ENCODE data around the gene ABHD14A.

The ABHD14A gene

DNA sequence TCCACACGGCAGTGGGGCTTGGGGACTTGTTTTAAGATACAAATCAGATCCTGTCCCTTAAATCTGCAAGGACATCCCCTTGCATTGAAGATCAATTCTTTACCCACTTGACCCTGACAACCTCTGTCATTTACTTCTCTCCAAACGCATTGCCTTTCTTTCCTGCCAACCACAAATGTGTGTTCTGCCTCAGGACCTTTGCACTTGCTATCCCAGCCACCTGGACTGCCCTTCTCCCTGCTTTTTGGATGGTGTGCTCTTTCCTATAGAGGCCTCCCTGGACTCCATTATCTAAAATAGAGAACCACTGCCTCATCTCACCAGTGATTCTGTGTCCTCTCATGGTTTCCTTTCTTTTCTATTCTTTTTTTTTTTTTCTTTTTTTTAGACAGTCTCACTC lies 22.3 kb downstream of the ABHD14A start:
- DNase-seq (ENCODE audit: low read depth), result no peak

DNA sequence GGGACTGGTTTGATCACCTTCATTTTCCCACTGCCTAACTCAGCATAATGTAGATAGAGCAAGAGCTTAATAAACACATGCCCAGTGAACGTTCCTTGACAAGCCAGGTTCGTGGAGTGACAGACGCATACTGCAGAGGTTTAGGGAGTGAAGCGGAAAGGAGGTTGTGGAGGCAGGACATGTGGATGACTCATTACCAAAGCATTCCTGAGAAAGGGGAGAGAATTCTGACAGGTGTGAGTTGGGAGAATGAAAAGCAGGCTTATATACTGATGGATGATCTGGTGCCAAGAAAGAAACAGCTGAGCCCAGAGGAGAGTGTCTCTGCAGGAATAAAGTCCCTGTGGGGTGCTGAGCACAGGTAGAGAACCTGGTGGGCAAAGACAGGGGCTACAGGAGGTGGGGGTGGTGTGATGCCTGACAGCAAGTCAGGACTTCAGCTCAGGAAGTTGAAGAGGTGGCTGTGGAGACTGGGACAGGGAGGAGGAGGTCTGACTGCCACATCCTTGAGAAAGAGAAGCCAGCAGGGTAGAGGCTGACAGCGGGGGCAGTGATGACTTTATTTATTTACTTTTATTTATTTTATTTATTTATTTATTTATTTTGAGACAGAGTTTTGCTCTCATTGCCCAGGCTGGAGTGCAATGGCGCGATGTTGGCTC lies 23.2 kb downstream of the ABHD14A start:
- DNase-seq (ENCODE audit: low read depth), result no peak

DNA sequence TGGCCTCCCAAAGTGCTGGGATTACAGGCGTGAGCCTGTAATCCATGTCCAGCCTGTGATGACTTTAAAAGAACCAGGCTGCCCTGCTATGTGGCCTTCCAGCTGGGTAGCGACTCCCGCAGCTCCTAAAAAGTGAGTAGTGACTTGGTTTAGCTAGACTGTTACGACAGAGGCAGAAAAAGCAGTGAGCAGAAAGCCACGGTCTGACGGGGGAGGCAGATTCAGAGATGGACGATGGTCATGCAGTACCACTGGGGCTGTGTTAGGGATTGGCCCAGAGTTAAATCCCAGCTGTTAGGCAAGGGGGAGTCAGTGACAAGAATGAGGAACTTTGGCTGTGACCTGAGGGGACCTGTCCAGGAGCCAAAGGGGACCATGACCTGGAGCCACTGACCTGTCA lies 23.9 kb downstream of the ABHD14A start:
- no peak for DNase-seq (ENCODE audit: low read depth)

DNA sequence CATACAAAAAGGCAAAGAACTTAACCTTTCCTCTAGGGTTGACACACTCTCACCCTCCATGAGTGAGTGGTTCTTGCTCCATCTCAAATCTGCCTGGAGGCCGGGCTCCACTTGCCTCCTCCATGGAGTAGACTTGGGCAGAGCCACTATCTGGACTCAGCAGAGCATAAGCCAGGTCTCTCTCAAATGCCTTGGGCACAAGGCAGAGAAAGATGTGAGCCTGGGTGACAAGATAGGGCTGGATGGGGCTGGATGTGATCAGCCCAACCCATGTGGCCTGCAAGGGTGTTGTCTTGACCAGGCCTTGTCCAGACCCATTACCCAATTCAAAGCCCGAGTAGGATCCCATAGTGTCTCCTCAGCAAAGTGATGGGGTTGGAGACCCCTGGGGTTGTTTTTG lies 25.0 kb downstream of the ABHD14A start:
- no peak for DNase-seq (ENCODE audit: low read depth)

DNA sequence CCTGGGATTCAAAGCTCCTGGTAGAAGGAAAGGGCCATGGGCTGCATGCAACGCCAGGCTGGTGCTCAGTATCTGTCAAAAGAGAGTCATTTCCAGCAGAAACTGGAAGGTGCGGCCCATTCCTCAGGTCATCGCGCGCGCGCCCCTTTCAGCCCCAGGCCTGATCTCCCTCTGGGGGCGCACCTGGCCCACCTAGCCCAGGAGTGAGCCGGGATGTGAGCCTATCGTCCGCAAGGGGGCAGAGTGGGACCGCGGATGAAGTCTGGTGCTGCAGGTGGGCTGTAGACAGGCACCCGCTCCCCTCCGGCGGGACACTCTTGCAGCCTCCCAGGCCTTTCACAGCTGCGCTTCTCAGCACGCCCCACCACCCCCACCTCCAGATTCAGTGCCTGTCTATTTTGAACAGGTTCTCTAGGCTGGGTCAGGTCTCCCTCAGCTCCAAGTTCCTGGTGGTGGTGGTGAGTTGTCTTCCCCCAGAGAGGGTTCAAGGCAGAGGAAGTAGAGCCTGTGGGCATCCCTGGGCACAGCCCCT lies 26.6 kb downstream of the ABHD14A start:
- DNase-seq (ENCODE audit: low read depth), result peak; percentile 76

DNA sequence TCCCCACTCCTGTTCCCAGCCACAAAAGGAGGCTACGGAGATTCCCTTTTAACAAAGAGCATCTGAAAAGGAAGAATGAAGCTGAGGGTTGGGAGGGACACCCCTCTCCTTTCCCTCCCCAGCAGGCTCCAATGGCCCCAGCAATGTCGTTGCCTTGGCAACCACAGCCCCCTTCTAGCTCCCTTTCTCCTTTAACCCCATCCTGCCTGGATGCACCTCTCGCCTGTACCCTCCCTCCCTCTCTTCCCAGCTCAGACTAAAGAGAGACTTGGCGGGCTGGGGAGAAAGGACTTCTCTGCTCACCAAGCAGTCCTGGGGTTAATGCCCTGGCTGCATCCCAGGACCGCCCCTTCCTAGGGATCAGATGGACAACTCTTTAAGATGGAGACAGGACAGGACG lies 27.9 kb downstream of the ABHD14A start:
- DNase-seq (ENCODE audit: low read depth), result no peak

DNA sequence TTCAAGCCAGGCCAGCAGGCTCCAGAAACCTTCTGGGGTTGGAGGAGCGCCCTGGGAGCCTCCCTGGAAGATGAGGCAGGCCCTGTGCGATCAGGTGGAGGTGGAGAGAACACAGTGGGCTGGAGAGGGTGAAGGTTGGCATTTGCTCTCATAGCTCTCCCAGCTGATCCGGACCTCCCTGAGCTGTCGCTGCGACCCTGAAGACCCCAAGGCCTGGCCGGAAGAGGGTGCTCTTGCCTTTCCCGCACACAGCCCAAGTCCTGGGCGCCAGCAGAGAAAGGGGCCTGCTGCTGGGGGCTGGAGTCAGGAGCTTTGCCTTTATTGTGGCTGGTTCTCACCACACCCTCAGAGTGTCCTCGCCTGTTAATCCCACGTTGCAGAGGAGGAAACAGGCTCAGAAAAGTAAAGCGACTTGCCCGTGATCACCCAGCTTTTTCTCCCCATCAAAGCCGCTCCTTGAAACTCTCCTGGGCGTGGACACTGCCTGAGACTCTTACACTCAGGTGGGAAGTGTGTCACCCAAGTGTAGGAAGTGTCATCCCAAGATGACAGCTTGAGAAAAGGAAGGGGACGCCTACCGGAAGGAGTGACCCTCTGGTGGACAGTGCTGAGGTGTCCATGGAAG lies 29.4 kb downstream of the ABHD14A start:
- DNase-seq (ENCODE audit: low read depth), result no peak

DNA sequence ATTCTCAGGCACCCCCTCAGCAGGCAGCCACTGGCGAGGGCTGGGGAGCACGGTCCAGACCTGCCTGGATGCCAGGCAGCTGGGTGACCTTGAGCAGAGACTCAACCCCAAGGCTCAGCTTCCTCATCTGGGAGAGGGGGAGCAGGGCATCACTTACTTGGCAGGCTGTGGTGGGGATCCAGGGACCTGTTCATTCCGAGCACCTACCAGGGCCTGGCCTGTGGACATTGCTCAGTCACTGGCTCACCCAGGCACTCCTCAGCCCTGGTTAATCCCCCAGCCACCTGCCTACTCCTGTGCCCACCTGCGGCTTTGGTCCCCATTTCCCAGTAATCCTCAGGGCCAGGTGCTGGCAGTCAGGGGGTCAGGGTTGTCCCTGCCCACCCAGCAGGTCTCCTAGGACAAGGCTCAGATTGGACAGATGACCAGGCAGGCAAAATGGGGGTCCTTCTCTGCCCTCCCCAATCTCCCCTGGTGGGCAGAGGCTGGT lies 30.1 kb downstream of the ABHD14A start:
- DNase-seq (ENCODE audit: low read depth), result no peak

DNA sequence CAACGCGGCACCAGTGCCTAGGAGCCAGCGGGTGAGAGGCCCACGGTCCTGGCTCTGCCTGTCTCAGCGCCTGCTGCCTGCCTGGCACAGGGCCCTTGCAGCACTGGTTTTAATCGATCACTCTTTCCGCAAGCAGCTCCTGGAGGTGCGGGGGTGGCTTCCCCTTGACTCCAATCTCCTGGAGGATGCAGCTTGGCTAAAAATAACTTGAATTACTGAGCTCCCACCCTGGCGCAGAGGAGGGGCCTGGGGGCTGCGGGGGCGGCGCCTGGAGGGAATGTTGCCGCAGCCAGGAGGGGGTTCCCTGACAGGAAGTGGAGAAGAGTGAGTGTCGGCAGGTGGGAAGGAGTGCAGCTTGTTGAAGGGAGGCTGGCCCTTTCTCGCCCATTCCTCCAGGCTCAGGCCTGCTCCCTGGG lies 30.7 kb downstream of the ABHD14A start:
- DNase-seq (ENCODE audit: low read depth), result no peak

DNA sequence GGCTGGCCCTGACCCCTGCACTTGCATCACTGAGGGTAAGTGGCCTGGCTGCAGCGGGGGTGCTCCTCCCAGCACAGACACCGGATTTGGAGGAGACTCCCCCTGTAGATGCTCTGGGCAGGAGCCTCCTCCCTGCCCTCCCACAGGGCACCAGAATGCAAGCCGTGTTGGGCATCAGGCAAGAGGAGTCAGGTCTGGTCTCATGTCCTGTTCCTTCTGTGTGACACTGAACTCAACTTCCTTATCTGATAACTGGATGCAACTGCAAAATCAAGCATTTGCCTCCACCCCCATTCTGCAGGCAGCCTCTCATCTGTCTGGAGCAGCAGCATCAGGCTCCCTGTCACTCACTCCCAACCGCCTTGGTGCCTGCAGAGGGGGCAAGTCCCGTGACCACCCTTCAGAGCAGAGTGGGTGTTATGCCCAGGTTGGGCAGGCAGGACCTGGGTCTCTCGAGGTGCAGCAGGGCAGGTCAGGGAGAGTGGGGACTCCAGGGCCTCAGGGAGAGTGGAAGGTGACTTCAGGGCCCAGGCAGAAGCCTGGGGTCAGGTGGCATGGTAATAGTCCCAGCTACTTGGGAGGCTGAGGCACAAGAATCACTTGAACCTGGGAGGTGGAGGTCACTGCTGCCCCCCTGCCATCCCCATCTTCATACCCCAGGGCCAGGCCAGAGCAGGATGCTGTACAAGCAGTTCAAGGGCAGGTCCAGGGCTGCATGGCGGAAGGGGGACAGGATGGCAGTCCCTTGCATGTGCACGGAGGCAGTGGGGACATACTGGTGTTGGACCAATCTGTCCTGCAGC lies 31.4 kb downstream of the ABHD14A start:
- no peak for DNase-seq (ENCODE audit: low read depth)

DNA sequence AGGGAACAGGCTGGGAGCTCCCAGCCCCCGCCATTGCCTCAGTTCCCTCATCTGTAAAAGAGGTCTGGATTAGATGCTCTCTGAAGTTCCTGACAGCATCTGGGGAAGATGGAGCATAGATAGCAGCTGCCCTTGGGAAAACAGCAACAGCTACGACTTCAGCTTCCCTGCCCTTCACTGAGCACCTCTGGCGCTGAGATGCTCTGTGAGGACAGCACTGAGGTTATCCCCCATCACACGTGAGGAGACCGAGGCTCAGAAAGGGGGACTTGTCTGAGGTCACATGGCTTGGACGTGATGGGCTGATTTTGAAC lies 31.9 kb downstream of the ABHD14A start:
- no peak for DNase-seq (ENCODE audit: low read depth)

DNA sequence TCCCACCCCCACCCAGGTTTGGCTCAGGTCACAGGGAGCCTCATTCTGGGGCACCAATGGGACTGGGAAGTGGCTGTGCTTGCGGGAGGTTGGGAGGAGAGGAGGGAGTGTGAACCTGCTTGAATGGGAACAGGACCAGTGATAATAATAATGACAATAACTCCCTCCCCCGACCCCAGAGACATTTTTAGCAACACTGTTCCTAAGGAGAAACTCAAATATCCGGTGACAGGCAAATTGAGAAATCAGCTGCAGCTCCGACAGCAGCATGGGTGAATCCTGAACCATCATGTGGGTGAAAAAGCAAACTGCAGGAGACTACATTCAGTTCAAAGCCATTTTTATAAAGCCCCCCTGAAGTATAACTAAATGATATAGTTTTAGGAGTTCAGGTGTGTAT lies 32.4 kb downstream of the ABHD14A start:
- no peak for DNase-seq (ENCODE audit: low read depth)

DNA sequence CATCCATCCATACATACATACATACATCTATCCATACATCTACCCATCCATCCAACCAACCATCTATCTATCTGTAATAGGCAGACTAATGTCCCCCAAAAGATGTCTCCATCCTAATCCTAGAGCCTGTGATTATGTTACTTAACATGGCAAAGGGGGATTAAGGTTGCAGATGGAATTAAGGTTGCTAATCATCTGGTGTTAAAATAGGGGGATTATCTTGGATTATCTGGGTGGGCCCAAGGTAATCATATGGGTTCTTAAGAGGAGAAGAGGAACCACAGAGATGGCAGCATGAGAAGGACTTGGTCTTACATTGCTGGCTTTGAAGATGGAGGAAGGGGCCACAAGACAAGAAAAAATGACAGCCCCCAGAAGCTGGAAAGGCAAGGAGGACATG lies 35.6 kb downstream of the ABHD14A start:
- no peak for DNase-seq (ENCODE audit: low read depth)

DNA sequence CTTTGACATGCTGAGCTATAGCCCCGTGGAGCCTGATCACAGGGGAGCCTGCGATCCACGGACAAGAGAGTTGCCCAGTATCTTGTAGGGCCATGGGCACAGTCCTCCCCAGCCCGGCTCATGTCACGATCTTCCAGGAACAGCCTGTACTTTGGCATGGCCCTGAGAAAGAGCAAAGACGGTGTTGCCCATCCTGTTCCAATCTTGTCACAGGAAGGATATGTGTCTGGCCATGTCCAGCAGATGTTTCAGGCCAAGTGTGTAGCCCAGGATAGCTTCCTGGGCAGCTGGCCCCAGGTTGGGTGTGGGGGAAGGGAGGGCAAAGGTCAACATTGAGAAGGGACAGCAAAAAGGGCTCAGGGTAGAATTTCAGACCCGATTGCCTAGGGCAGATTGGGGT lies 37.8 kb downstream of the ABHD14A start:
- DNase-seq (ENCODE audit: low read depth), result no peak

DNA sequence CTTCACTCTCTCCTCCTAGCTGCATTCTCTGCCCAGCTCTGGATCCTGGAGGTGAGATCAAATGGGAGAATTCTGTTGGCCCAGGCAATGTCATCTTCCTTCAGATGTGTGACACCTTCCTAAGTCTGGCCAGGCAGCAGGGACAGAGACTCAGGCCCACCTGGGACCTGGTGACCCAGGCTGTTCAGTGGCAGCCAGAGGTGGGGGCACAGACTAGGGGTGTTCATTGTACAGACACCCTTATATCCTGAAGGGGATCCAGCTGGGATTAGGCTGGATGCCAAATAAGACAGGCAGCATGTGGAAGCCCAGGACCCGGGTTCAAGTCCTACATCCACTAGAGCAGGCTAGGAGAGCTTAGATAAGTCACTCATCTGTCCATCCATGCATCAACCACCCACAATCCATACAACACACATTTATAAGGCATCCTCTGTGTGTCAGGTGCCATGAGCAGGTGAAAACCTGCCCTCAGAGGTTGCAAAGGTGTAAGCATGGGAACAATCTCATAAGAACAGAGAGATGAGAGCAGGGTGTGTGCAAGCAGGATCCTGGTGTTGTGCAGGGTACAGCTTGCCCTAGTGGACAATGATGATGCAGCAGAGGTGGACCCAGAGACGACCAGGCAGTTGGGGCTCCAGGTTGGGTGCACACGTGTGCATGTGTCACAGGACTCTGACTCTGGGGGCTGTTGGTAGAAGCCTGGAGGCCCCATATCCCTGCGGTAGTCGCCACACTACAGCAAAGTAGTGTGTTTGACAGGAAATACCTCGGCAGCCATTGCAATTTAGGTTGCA lies 39.1 kb downstream of the ABHD14A start:
- no peak for DNase-seq (ENCODE audit: low read depth)

DNA sequence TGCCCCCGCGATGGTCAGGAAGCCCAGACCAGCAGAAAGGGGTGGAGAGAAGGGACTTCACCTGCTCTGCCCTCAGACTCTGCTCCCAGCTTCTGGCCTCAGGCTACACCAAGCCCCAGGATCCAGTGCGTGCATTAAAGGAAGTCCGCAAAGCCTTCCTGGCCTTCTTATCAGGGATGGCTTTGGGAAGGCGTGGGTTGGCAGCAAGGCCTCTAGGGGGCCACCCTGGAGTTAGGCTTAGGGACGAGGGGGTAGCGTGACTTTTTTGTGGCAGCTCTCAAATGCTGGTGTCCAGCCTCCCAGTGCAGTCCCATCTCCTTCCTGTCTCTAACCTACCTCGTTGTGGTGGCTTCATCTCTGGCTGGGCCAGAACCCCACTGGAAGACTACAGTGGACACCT lies 39.7 kb downstream of the ABHD14A start:
- no peak for DNase-seq (ENCODE audit: low read depth)

DNA sequence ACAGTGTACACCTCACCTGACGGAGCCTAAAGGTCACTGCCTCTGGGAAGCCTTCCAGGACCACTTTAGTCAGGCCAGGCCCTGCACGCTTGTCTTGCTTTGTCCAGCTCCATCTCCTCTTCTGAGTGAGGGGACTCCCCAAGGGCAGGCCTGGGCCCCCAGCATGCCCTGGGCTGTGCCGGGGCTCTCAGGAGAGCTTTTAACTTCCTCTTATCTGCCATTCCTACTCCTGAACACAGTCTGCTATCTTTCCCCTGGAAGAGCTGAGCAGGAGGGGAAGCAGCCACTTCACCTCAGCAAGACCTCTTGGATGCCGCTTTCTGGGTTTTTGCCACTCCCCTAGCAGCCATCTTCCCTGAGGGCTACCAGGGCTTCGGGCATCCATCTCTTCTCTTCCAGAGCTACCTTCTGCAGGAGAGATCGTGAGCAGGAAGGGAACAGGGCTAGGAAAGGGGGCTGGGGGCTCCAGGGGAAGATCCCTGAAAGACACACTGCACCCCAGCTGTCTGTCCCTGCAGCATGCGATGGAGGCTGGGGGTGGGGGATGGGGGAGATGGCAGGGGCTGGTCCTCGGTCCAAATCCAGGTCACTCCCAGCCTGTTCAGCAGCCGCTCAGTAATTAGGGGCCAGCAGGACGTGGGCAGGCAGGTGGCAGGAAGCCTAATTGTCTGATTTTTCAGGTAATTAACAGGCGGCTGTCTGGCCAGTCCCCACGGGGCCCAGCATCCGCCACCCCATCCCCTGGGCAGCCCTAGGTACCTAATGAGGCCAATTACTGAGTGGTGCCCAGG lies 40.8 kb downstream of the ABHD14A start:
- no peak for DNase-seq (ENCODE audit: low read depth)

DNA sequence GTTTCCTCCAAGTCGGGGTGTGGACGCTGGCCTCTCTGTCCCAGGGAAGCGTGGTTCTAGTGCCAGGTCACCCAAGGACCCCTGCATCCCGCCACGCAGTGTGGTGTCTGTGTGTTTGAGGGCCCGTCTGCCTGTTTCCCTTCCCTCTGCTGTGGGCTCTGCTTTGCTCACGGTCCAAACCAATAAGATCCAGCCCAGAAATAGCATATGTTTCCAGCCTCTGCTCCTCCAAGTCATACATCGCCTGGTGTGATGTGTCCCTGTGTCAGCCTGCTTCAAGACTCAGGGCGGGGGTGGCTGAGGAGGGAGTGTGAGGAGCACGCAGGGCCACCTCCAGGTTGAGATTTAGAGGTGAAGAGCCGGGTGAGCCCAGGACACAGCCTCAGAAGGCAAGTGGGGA lies 42.7 kb downstream of the ABHD14A start:
- DNase-seq (ENCODE audit: low read depth), result no peak

DNA sequence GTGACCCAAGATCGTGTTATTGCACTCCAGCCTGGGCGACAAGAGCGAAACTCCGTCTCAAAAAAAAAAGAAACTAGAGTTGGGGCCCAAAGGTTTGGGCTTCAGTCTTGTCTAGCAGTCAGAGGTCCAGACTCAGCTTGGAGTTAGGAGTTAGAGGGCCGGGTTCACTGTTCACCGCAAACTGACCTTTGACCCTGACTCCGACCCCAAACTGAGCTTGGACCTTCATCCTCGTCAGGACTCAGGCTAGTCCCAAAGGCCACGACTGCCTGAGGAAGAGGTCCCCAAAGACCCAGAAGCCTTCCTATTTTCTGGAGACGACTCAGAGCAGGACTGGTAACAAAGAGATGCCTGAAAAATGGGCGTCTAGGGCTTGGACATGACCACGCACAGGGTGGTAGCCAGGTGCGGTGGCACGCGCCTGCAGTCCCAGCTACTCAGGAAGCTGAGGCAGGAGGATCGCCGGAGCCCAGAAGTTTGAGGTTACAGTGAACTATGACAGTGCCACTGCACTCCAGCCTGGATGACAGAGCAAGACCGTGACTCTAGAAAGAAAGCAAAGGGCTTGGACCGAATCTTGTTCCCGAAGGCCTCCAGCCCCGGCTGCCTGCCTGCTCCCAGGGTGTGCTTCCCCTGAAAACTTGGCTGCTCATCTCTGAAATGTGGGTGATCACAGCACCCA lies 43.6 kb downstream of the ABHD14A start:
- DNase-seq (ENCODE audit: low read depth), result no peak

DNA sequence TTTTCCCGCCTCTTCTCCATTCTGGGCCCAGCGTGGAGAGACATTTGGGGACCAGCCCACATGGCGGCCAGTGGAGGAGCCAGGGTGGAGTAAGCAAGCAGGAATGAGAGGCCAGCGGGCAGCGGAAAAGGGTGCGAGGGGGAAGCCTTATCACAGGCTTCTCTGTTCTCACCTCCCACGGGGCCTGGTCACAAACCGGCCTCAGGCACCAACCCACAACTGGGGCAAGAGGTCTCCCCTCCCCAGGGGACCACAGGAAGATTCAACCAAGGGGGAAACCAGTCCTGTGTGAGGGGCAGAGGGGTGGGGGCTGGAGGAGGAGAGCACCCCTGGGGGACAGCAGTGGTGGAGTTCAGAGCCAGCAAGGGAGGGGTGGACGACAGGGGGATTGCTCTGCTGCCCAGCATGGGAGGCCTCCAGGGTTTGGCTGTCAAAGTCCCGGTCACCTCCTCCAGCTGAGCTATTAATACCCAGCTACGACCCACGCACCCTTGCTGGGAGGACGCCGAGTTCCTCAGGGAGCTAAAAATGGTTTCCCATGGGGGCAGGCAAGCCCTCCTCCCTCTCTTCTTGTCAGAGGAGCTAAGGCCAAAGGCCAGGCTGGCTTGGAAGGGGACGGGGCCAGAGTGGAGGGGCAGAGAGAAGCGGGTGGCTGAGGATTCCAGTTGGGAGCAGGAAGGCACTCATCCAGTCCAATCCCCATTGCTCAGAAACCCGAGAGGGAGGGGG lies 44.7 kb downstream of the ABHD14A start:
- no peak for DNase-seq (ENCODE audit: low read depth)

Measured in activated T-helper 1 cell treated with Interleukin-2 at 50 U/mL for 16 hours (primary cell).